ENCODE data around the gene FADS1. TPM values are rescaled to one million over a fixed set of nuclear protein-coding genes. Genes with fewer than 3 reads are reported as not detected.
A peak's percentile ranks its signal among the peaks of the same experiment; 100 is the strongest.

FADS1 gene
- total and polyA plus RNA-seq, 2 of the 8 experiments (the other 6 are each of a cell fraction or from before 2014, with no cell fraction given) = 115 to 141 TPM

- Histone ChIP-seq H4K8ac (ENCODE audit: extremely low read depth, insufficient read depth, low read length) (peak overlapping the region; percentile 8), H2AFZ (ENCODE audit: low read length) (no peak overlapping the region), H3K27ac (ENCODE audit: low read depth, low read length) (no peak overlapping the region), H3K79me2 (ENCODE audit: control insufficient read depth in 1 of 2, insufficient read depth in 2 of 2, low read length in 2 of 2) (no peaks in the 10 kb centered on the region), H2AK5ac (ENCODE audit: low read depth, low read length) (no peak overlapping the region), H2BK12ac (ENCODE audit: low read depth, low read length) (no peak overlapping the region), H3K23ac (ENCODE audit: insufficient read length) (no peak overlapping the region), H3K36me3 (ENCODE audit: control insufficient read depth in 2 of 4, insufficient read depth in 4 of 4, low read length in 3 of 4) (peaks cover 23 to 70% (median 46%) of the 10 kb centered on the region in 4 experiments), H3K27me3 (replicated peaks in 1 of 4; ENCODE audit: control insufficient read depth in 3 of 4, extremely low read depth in 1 of 4, insufficient read depth in 3 of 4, low read length in 3 of 4) (no peaks in the 10 kb centered on the region), H3K79me1 (ENCODE audit: low read depth, low read length) (no peaks in the 10 kb centered on the region), H3K9ac (replicated peaks in 1 of 4; ENCODE audit: extremely low read depth in 1 of 4, low read depth in 3 of 4, low read length in 3 of 4) (no peak overlapping the region), H3K4me2 (ENCODE audit: insufficient read depth in 1 of 2, low read depth in 2 of 2, low read length in 2 of 2) (no peak overlapping the region), H3K56ac (replicated peaks; ENCODE audit: insufficient read length, low read depth, low read length) (no peak overlapping the region), H4K91ac (replicated peaks; ENCODE audit: insufficient read length, low read length) (no peak overlapping the region), H3K4me1 (replicated peaks in 1 of 4; ENCODE audit: control insufficient read depth in 3 of 4, insufficient read depth in 4 of 4, low read length in 3 of 4) (no peaks in the 10 kb centered on the region), H4K20me1 (replicated peaks in 1 of 2; ENCODE audit: control insufficient read depth in 1 of 2, insufficient read depth in 2 of 2, low read length in 2 of 2) (peaks cover 7 to 10% of the 10 kb centered on the region in 2 experiments), H2BK120ac (replicated peaks; ENCODE audit: low read depth, low read length) (no peak overlapping the region), H3K4ac (replicated peaks; ENCODE audit: insufficient read length, low read depth, low read length) (no peak overlapping the region), H3K9me3 (ENCODE audit: insufficient read depth in 2 of 2, low read depth in 1 of 2, low read length in 1 of 2) (no peaks in the 10 kb centered on the region), H3K4me3 (ENCODE audit: extremely low read depth in 1 of 4, insufficient read depth in 2 of 4, low read depth in 3 of 4, low read length in 4 of 4) (no peak overlapping the region), H2BK5ac (ENCODE audit: low read depth, low read length) (no peak overlapping the region; the same call in 1 of the 2 replicates), H2BK15ac (ENCODE audit: low read length) (no peak overlapping the region), H2BK20ac (ENCODE audit: low read length) (no peak overlapping the region), H3K23me2 (ENCODE audit: low read depth, low read length) (no peaks in the 10 kb centered on the region), H3K14ac (ENCODE audit: insufficient read length) (no peak overlapping the region), H4K5ac (ENCODE audit: insufficient read length, low read depth, low read length) (no peak overlapping the region), H3K18ac (ENCODE audit: extremely low read depth, low read length) (no peak overlapping the region)
- POLR2A ChIA-PET (ENCODE audit: partially characterized antibody) = interaction anchor here (0.6 to 1.1 kb wide), 2 partner anchors 9 to 16 kb away, joined by 3 read pairs; no protein-coding TSS in a partner anchor
- CTCF ChIA-PET (ENCODE audit: partially characterized antibody) = interaction anchor here (1.2 to 1.8 kb wide), 4 partner anchors 8 to 66 kb away, joined by 3 to 7 read pairs (median 5); no protein-coding TSS in a partner anchor
- FAIRE-seq = no peak
- WGBS, 2 experiments (ENCODE audit: extremely low coverage in 1 of 2, insufficient coverage in 1 of 2, insufficient read length in 1 of 2, insufficient replicate concordance in 2 of 2, low coverage in 1 of 2, low lambda C conversion rate in 2 of 2, missing lambda C conversion rate in 1 of 2) = 95% methylated on average over 18 of the region's 18 CpGs; no CpG with 5 or more reads in 1 of the 2 experiments
- no peak for DNase-seq (ENCODE audit: low read depth in 1 of 2, low spot score in 2 of 2)
- no peak for TF ChIP-seq MAFK (IDR thresholded peaks at IDR 0.05; ENCODE audit: low read depth, low read length)
Measured at GRCh38 chr11:61862714-61863547, 46.1 kb upstream of the FADS1 start.
